Measurements from ENCODE around the gene MTF1. TPM values are rescaled to one million over a fixed set of nuclear protein-coding genes. Genes with fewer than 3 reads are reported as not detected.

The MTF1 gene
- total RNA-seq, 4 donors from 2014 or later = 6.1 to 9.0 (median 7.8) TPM

DNA sequence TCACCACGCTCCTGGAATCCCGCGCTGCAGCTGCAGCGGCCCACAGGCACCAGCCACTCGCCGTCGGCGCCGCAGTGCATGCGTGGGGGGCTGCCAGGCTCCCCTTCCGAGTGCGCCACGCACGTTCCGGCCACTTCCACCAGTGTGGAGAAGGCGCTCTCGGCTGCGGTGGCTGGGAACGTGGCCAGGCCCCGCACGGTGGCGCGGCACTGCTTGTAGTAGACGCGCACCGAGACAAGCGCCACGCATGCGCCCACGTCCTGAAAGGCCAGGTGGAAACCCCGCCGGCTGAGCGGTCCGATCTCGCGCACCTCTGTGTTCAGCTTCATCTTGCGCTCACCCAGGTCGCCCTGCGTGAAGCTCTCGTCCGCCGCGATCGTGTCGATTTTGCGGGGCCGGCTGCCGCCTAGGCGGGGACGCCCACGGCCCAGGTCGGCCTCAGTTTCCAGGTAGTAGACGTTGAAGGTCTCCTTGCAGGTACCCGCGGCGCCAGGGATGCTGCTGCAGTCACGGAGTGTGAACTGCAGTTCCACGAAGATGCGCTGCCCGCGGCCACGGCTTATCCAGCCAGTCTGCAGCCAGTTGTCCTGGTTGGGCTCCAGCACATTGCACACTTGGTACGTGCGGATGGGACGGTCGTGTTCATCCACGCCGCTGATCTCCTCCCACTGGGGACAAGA, 97.8 kb downstream of the MTF1 start:
- H3K36me3 ChIP-seq = no peaks in the 10 kb centered on the region
- 56 to 61% methylated on average over 52 to 62 of the region's 68 CpGs for WGBS, 2 donors
- H3K4me1 ChIP-seq = peaks cover 0 to 12% (median 2%) of the 10 kb centered on the region in 4 donors
- H3K27me3 ChIP-seq = peaks cover 0 to 84% of the 10 kb centered on the region in 2 donors
- TF ChIP-seq POLR2A (IDR thresholded peaks at IDR 0.05) (no peak), EP300 (IDR thresholded peaks at IDR 0.05) (no peak)
- TF ChIP-seq, protein P1, sequence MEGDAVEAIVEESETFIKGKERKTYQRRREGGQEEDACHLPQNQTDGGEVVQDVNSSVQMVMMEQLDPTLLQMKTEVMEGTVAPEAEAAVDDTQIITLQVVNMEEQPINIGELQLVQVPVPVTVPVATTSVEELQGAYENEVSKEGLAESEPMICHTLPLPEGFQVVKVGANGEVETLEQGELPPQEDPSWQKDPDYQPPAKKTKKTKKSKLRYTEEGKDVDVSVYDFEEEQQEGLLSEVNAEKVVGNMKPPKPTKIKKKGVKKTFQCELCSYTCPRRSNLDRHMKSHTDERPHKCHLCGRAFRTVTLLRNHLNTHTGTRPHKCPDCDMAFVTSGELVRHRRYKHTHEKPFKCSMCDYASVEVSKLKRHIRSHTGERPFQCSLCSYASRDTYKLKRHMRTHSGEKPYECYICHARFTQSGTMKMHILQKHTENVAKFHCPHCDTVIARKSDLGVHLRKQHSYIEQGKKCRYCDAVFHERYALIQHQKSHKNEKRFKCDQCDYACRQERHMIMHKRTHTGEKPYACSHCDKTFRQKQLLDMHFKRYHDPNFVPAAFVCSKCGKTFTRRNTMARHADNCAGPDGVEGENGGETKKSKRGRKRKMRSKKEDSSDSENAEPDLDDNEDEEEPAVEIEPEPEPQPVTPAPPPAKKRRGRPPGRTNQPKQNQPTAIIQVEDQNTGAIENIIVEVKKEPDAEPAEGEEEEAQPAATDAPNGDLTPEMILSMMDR (IDR thresholded peaks at IDR 0.05) = no peak
- H3K9me3 ChIP-seq = peaks cover 0 to 12% (median 0%) of the 10 kb centered on the region in 4 donors
- DNase-seq (ENCODE audit: low spot score in 2 of 2) = no peak
- no peak overlapping the region for H3K4me3 ChIP-seq
- H3K27ac ChIP-seq = no peak overlapping the region

Small RNA genes within 50 kb of the gene (small RNA-seq; reads per million reads assigned to genes)
- gene RF00092 (not detected), gene RNU6-584P (not detected)

Other genes starting within 250 kb of the MTF1 start
- under 1 TPM in 2 of 4 donors, not detected in 2; 0.20 to 0.21 TPM for gene RSPO1, start 224.7 kb downstream of the MTF1 start, total RNA-seq
- under 1 TPM in 3 of 4 donors, not detected in 1; 0.66 to 0.98 (median 0.90) TPM for gene CDCA8, start 167.1 kb downstream of the MTF1 start, total RNA-seq
- under 1 TPM in 3 of 4 donors, not detected in 1; under 0.01 to 0.30 (median 0.21) TPM for gene EPHA10, start 94.5 kb downstream of the MTF1 start, total RNA-seq
- gene MANEAL, start 65.7 kb downstream of the MTF1 start, total RNA-seq = 1 to 10 TPM in 3 of 4 donors, under 1 TPM in 1; 0.44 to 1.8 (median 1.7) TPM
- gene C1orf122, start 51.8 kb downstream of the MTF1 start, total RNA-seq = 100 to 1,000 TPM in 1 of 4 donors, 10 to 100 TPM in 3; 80.6 to 132 (median 92.7) TPM
- 10 to 100 TPM in 2 of 4 donors, 1 to 10 TPM in 2; 8.1 to 13.8 (median 10.8) TPM for gene YRDC, start 51.4 kb downstream of the MTF1 start, total RNA-seq
- gene INPP5B, start 87.5 kb upstream of the MTF1 start, total RNA-seq = 10 to 100 TPM; 39.1 to 52.5 (median 49.0) TPM
- 10 to 100 TPM; 51.0 to 67.8 (median 62.8) TPM for gene SF3A3, start 130.4 kb upstream of the MTF1 start, total RNA-seq
- gene FHL3, start 145.9 kb upstream of the MTF1 start, total RNA-seq = 10 to 100 TPM; 25.1 to 32.7 (median 26.6) TPM
- gene UTP11, start 153.1 kb upstream of the MTF1 start, total RNA-seq = 10 to 100 TPM; 16.5 to 36.8 (median 25.7) TPM
- gene POU3F1, start 187.2 kb upstream of the MTF1 start, total RNA-seq = 10 to 100 TPM; 11.6 to 53.4 (median 24.8) TPM

All from tibial nerve (tissue), 4 donors.